Measurements from ENCODE around the gene LMBRD2.
A peak's percentile ranks its signal among the peaks of the same experiment; 100 is the strongest.
"Not testable (repeated sequence)": the region's sequence is repeated elsewhere in the genome, so short reads cannot be mapped to it uniquely, and the experiment has no call there.

Gene LMBRD2

GRCh38 chr5:36151434-36152323, at the start of gene LMBRD2, which contains the start of gene SKP2:
Gene LMBRD2 (minus strand): TSS chr5:36151887. CDS start chr5:36143349, 8,538 bp downstream.
Gene SKP2 (plus strand): TSS chr5:36152111. CDS start chr5:36152263, 152 bp downstream.
- DNase-seq (ENCODE audit: low read depth) = peak; percentile 88

DNA sequence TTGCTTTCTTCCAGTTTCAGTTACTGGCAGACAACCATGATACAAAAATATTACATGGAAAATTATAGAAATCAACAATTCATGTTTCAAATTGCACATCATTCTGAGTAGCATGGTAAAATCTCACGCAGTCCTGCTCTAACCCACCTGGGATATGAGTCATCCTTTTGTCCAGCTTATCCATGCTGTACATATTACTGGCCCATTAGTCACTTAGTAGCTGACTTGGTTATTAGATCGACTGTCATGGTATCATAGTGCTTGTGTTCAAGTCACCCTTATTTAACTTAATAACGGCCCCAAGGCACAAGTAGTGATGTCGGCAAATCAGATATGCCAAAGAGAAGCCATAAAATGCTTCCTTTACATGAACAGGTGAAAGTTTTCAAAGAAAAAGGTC, 48.8 kb upstream of the LMBRD2 start:
- peak; percentile 53 for DNase-seq (ENCODE audit: low read depth)

- DNase-seq (ENCODE audit: low read depth) = peak; percentile 31
Observed at GRCh38 chr5:36199620-36200019, 47.9 kb upstream of the LMBRD2 start.

DNA sequence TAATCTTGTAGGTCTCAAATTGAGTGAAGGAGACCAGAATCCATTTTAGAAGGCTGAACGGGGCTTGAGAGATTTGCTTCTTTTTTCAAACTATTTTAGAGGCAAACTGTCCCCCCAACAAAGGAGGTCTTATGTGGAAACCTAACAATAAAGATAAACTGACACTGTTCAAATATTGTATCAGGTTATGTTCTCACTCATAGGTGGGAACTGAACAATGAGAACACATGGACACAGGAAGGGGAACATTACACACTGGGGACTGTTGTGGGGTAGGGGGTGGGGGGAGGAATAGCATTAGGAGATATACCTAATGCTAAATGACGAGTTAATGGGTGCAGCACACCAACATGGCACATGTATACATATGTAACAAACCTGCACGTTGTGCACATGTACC, 47.1 kb upstream of the LMBRD2 start:
- not testable (repeated sequence) for DNase-seq (ENCODE audit: low read depth)

- no peak for DNase-seq (ENCODE audit: low read depth)
Observed at GRCh38 chr5:36198281-36198680, 46.6 kb upstream of the LMBRD2 start.

DNA sequence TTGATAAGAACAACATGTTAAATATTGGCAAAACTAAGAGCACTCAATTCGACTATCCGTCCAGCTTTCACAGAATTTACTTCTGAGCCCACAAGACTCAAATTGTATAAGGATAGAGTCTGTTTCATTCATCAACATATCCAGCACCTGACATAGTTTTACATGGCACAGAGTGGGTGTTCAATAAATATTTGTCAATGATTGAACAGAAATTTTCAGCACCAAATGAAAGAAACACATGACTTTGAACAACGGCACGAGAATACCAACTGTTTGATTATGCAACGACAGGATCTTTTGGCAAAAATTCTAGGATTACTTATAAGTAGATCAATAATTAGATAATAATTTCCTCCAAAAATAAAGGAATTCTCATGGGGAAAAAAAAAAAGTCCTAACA, 42.1 kb upstream of the LMBRD2 start:
- DNase-seq (ENCODE audit: low read depth) = no peak

GRCh38 chr5:36184408-36184807, 32.7 kb upstream of the LMBRD2 start:
- not testable (repeated sequence) for DNase-seq (ENCODE audit: low read depth)

GRCh38 chr5:36181774-36182173, 30.1 kb upstream of the LMBRD2 start:
- no peak for DNase-seq (ENCODE audit: low read depth)

GRCh38 chr5:36180556-36181350, 29.1 kb upstream of the LMBRD2 start:
- no peak for DNase-seq (ENCODE audit: low read depth)

DNA sequence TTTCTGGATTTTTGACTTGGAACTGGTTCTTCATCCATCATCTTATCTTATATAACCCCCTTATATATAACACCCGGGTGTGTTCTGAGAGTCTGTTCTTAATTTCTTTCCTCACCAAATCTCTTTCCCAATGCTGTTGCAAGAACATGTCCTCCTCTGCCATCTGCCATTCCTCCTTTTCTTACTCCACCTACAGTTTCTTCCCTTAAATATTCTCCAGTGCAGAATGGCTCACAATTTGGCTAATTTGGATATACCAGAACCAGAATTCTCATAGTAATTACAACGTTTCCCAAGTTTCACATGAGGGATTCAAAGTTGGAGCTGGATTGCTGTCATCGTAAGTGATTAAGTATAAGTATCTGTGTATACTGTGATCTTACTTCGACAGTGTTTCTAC, 28.3 kb upstream of the LMBRD2 start:
- DNase-seq (ENCODE audit: low read depth) = no peak

GRCh38 chr5:36178524-36178890, 26.8 kb upstream of the LMBRD2 start:
- DNase-seq (ENCODE audit: low read depth) = no peak

DNA sequence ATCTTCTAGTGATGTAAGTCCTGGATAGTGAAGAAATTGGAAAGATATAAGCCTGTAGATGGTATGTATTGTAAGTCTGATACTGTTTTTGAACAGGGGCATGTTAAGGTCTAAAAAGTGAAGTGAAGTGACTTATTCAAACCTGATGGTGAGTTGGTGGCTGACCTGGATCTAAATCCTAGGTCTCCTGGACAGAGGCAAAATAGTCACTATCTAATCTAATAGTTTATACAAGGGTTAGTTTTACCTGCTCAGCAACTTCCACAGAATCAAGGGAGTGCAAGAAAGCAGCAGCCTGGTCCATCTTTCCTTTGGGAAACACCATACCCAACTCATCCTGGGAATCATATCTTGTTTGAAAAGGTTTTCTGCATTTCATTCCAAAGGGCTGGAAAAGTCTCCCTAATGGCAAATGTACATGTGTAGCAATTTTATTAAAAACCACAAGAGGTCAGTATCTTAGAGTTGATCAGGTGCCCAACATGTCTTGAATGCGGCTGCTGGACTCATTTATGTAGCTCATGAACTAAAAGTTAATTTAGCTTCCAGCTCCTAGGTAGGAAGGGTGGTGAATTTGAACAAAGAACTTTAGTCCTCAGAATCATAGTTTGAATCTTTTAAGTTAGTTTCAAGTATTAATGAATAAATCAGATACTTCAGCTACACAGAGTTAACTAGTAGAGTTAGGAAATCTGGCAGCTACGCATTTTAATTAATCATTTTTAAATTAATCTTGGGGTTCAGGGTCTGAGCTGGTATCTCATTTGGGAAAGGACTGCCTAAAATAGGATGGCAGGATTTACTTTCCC, 26.2 kb upstream of the LMBRD2 start:
- peak; percentile 17 for DNase-seq (ENCODE audit: low read depth)

- no peak for DNase-seq (ENCODE audit: low read depth)
Observed at GRCh38 chr5:36177154-36177553, 25.5 kb upstream of the LMBRD2 start.

DNA sequence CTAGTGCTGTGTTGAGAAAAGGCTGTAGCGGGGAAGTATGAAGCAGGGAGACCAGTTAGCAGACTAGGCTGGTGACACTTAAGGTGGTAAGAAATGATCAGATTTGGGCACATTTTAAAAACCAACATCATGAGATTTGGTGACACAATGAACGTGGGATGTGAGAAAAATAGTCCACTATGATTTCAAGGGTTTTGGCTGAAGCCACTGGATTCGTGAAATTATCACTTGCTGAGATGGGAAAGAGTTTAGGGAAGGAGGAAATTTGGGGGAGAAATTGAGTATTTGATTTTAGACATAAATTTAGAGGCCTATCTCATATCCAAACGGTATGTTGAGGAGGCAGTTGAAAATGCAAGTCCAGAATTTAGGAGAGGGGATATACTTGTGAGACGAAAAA, 23.4 kb upstream of the LMBRD2 start:
- DNase-seq (ENCODE audit: low read depth) = no peak

DNA sequence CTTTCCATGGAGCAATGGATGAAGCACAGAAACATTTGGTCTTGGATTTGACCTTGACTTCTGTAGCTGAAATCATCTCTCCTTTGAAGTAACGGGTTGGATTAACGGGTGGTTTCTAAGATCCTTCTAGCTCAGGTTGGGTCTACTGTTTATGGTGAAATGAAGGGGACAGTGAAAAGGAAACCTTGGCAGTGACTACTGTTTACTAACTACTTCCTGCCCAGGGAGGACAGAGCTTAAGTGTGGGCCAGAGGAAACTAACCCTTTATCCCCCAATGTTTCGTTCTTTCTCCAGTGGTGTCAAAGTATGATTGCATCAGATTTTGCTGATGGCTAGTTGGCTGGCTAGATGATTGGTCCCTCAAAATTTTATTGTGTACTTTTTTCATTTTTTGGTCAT, 22.4 kb upstream of the LMBRD2 start:
- DNase-seq (ENCODE audit: low read depth) = no peak

DNA sequence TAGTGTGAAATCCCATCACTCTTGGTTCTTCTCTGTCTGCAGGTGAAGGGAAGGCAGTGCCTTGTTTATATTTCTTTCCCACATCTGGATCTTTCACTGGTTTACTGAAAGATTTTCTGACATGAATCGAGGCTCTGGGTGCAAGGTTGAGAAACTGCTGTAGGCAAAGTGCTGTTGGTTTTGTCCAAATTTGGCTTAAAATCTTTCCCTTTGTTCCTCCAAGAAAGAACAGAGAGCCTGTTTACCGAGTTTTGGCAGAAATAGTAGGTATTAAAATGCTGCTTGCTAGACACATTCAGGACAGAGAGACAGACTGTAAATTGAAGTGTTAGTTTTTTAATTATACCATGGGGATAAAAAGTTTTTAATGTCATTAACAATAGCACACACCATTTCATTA, 21.7 kb upstream of the LMBRD2 start:
- DNase-seq (ENCODE audit: low read depth) = no peak

DNA sequence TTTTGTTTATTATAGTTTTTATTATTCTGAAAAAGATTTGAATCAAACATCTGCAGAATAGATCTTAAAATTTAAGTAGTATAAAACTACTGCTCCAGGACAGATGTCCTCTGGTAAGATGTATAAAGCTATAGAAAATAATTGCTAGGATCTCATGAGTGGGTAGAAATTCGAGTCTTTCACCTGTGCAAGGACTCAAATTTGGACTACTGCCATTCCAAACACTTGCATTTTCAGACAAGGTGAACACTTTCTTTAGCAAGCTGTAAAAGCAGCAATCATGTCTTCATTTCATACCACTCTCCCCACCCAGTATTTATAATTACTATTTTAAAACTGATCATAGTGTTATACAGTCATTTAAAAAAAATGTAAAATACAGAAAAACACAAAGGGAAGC, 20.9 kb upstream of the LMBRD2 start:
- DNase-seq (ENCODE audit: low read depth) = no peak

DNA sequence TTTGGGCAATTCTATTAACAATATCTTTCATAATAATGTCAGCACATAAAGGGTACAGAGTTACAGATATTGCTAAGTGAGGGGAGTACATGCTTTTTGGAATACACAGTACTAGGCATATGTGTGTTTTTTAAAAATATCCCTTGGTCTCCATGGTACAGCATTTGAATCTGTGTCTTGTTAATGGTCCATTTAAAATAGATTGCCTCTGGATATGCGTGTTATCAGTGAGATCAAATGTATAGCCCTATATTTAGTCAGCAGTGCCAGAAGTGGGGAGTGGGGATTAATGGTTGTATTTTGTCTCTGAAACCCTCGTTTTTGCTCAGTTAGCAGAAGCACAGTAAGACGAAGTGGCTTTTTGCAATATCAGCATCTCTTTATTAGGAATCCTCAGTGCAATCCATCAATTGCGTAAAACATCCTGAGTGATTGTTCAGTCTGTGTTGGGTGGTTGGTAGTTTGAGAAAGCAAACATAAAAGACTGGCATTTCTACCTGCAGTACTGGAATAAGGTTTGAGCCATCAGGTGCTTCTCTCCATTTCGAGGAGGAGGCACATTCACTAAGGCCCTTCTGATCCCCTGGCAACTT, 19.2 kb upstream of the LMBRD2 start:
- no peak for DNase-seq (ENCODE audit: low read depth)

DNA sequence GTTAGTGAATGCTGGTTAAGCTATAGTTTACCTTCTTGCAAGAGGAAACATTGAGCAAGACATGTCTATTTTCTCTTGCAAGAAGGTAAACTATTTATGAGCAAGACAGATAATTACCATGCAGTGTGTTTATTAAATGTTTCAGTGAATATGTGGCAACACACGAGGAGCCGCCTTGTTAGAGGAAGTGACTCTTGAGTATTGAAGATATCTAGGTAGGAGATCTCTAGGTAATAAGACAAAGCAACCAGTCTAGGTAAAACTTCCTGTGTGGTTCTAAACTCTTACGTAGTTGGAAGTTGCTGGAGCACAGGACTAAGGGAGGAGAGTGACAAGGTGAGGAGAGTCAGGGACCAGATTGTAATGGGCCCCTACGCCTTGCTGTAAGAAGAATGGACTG, 17.1 kb upstream of the LMBRD2 start:
- no peak for DNase-seq (ENCODE audit: low read depth)

DNA sequence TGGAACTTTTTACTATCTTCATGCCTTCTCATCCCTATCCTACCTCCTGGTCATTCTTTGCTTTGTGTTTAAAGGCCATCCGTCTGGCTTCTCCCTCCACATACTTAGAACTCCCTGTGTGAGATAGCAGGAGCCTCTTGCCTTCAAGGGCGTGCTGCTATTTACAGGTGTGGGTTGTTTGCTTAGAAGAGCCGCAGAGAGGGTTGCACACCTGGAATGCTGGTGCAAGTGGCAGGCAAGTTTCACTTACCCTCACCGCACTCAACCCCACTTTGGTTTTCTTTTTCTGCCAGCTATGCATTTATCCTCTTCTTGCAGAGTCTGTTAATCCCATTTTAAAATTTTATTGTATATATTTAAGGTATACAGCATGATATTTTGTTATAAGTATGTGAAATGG, 12.8 kb upstream of the LMBRD2 start:
- DNase-seq (ENCODE audit: low read depth) = no peak

- DNase-seq (ENCODE audit: low read depth) = no peak
Observed at GRCh38 chr5:36162810-36163486, 11.3 kb upstream of the LMBRD2 start.
